ENCODE measurements around the gene AHNAK.

AHNAK gene

DNA sequence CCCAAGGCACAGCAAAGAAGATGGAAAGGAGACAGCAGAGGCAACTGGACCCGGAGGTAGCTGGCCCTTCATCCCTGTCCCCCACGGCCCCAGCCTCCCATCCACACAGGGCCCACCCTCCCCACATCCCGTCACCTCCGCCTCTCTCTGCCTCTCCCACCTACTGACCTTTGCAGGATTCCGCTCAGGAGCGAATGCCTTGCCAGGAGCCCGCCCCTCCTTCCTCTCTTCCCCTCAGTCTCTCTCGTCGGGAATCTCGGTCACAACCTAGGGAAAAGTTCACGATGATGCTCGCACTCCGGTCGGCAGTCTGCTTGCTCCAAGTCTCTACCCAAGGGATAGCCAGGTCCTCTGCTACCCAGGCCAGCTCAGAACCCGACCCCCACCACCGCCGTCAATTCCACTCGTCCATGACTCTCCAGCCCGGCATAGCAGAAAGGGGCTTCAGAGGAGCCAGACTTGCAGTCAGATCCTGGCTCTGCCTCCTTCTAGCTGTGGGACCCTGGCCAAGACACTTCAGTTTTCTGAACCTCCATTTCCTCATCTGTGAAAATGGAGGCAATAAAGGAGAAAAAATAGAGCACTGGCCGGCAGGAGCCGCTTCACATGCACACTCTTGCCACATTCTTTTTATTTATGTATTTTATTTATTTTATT, 10.2 kb downstream of the AHNAK start:
- no peak overlapping the region for H3K27ac ChIP-seq
- no peak for DNase-seq (ENCODE audit: low read depth, low spot score)

DNA sequence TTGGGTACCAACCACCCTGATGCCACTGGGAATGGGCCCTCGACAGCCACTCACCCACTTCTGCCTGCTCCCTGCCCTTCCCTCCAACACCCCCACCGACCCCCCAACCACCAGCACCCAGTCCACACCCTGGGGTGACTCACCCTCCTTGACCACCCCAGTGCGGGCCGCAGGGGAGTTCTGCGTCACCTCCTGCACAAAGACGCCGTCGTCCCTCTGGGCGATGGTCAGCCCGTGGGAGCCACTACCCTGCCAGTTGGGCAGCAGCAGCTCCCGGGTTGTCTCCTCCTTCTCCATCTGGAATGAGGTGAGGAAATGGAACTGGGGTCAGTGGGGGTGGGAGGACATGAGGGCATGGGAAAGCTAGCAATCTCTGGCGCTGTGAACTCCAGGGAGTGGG, 10.8 kb downstream of the AHNAK start:
- no peak for DNase-seq (ENCODE audit: low read depth, low spot score)
- H3K27ac ChIP-seq = no peak overlapping the region

DNA sequence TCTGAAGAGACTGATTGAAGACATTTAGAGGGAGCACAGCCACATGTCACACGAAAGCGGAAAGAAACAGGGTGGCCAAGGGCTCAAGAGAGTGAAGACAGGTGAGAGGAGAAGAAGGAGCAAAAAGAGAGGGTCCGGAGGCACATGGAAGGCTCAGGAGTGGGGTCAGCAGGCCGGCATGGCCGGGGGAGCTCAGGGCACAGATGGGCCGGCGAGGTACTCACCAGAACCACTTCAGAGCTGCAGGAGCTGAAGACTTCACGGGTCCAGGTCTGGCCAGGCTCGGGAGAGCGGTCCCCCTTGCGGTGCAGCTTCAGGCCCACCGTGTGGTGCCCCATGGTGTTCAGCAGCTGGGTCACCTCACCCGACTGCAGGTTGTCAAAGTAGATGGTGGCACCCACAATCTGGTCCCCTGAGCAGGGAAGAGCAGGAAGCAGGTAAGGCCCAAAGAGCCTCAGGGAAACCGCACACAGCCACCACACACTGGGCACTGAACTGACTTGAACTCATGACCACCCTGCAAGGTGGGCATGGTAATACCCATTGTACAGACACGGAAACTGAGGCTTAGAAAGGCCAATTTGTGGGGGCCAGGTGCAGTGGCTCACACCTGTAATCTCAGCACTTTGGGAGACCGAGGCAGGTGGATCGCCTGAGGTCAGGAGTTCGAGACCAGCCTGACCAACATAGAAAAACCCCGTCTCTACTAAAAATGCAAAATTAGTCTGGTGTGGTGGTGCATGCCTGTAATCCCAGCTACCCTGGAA, 11.6 kb downstream of the AHNAK start:
- H3K27ac ChIP-seq = no peak overlapping the region
- DNase-seq (ENCODE audit: low read depth, low spot score) = no peak

DNA sequence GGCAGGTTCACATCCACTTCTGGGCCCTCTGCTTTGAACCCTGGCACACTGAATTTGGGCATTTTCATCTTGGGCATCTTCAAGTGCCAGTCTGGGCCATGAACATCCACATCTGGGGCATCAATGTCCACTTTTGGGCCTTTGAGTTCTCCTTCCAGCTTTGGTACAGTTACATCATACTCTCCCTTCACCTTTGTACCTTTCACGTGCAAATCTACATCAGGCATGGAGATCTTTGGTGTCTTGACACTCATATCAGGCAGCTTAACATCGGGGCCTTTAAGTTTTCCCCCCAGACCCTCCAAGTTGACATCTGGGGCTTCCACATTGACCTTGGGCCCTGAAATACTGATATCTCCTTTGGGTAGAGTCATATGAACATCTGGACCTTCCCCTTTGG, 14.5 kb downstream of the AHNAK start:
- no peak overlapping the region for H3K27ac ChIP-seq
- DNase-seq (ENCODE audit: low read depth, low spot score) = no peak

DNA sequence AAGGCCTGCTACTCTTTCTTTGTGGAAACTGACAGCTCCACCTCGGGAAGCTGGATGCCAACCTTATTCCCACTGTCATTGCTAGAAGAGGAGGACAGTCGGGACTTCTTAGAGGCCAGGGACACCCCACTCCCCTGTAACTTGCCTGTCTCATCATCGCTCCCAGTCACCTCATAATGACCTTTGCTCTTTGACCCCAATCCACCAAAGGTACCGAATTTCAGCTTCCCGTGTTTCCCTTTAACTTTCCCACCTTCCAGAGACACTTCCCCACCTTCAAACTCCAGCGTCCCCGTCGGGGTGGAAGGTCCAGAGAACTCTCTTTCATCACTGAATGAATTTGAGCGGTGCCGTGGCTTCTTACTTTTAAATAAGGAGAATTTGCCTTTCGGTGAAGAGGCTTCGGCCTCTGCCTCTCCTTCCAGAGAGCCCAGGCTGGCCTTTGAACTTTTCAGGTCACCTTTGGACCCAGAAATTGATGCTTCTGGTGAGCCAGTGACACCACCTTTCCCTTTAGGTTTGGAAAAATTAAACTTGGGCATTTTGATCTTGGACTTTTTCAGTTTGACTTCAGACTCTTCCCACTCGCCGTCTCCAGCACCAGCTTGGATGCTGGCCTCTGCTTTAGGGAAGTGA, 29.8 kb downstream of the AHNAK start:
- DNase-seq (ENCODE audit: low read depth, low spot score) = no peak
- H3K27ac ChIP-seq = no peak overlapping the region

DNA sequence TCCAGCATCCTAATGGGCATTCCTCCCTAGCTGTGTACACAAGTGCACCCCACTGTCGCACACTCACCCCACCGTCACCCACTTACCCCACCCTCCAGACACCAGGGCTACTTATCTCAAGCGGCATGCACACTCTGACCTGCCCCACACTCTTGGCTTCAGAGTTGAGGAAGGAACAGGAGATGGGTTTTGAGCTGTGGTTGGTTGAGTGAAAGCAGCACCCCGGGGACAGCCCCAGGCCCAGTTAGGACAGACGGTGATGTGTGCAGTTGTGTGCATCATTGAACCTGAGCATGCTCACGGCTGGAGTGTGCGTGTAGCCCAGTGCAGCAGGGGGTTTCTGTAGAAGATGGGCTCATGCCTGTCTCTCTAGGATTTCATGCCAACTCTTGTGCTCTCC, 32.5 kb downstream of the AHNAK start:
- DNase-seq (ENCODE audit: low read depth, low spot score) = no peak
- H3K27ac ChIP-seq = no peak overlapping the region

DNA sequence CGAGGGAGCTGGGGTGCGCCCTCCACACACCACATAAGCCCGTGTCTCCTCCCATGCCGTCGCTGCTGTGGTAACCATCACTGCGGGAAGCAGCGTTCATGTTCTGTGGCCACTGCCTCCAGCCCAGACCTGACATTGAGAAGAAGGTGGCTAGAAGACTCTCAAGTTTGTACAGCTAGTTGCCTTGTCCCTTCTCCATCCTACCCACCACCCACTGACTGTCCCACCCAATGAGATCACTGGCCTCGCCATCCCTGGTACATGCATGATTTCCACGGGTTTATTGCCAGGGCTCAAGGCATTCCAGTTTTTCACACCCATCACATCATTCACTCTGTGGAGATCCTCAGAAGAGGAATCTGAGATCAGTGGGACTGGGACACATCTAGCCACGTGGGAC, 33.0 kb downstream of the AHNAK start:
- H3K27ac ChIP-seq = no peak overlapping the region
- DNase-seq (ENCODE audit: low read depth, low spot score) = no peak

DNA sequence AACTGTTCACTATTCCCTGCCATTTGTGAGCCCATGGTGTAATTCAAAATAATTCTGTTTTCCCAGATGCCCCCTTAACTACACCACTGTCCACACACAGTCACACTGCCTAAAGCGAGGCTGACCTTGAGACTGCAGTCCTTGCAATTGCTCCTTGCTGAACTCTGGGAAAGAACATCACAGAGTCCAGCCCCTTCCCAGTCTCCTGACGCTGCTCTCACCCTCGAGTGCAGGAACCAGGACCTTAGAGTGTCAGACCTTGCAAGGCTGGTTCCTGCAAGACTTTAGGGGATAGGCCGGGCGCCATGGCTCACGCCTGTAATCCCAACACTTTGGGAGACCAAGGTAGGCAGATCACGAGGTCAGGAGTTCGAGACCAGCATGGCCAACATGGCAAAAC, 33.6 kb downstream of the AHNAK start:
- H3K27ac ChIP-seq = no peak overlapping the region
- DNase-seq (ENCODE audit: low read depth, low spot score) = no peak

DNA sequence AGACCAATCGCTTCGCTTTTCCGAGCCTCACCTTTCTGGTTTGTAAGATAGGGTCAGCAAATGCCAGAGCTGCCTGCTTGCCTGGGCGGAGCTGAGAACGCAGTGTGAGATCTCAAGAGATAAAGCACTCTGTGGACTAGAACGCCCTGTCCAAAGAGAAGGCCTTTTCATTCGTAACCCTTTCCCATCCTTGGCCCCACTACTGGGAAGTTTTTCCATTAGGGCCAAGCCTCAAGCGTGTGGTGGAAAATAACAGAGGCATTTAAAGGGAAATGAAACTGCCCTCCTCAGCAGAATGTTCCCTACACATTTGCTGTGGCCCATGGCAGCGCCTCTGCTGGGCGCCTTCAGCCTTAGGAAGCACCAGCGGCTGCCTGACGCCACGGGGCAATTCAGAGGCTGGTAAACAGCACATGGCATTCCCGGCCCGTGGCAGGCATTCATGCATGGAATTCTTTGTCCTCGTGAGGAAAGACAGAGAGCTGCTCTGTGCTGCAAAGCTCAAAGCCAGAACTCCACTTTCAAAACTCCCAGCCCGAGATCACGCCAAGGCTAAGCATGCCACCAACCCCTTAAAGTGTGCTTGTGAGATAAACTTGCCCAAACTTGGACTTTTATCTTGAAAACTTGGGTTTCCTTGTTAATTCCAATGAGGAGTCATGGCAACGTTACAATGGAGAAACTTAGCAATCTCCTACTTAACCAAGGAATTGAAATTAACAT, 38.1 kb downstream of the AHNAK start:
- no peak for DNase-seq (ENCODE audit: low read depth, low spot score)

DNA sequence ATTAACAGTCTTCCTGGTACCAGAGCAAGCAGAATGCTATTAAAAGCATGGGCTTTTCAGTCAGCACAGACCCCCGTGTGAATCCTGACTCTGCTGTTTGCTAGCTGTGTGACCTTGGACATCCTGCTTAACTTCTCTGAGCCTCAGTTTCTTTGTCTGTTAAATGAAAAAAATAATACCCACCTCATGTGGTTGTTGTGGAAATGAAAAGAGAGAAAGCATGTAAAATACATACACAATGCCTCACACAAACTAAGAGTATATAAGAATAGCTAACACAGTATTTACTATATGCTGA, 39.5 kb downstream of the AHNAK start:
- DNase-seq (ENCODE audit: low read depth, low spot score) = no peak
- no peak overlapping the region for H3K27ac ChIP-seq

More for the DNA sequence above, 38.1 kb downstream of the AHNAK start:
- peak overlapping the region; percentile 45 for H3K27ac ChIP-seq

DNA sequence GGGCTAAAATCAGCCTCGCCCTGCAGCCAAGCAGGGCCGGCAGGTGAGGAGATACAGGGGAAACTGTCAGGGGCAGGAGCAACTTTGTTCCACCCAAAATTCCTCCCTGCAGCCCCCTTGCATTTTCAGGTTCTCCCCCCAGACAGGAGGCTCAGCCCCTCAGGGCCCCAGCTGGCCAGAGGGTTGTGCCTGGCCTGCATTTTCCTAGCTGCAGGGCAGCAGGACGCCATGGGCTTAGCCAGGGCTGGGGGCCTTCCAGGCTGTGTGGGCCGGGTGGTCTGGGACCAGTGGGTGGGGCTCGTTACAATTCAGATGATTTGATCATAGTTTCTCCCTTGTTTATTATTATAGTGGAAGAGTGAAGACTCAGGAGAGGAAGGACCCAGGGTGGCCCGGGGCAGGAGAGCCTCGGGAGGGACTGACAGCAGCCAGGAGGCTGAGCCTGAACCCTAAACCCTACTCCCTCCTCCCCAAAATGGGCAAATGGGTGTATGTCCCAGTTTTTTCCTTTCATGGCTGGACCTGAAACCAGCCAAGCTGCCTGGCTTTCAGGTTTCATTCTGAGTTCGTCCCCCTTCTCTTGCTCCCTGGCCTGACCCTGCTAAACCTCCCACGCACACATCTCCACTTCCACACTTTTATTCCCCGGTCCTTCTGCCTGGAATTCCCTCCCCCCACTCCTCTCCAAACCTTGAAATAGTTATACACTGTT, 40.0 kb downstream of the AHNAK start:
- DNase-seq (ENCODE audit: low read depth, low spot score) = no peak
- no peak overlapping the region for H3K27ac ChIP-seq

DNA sequence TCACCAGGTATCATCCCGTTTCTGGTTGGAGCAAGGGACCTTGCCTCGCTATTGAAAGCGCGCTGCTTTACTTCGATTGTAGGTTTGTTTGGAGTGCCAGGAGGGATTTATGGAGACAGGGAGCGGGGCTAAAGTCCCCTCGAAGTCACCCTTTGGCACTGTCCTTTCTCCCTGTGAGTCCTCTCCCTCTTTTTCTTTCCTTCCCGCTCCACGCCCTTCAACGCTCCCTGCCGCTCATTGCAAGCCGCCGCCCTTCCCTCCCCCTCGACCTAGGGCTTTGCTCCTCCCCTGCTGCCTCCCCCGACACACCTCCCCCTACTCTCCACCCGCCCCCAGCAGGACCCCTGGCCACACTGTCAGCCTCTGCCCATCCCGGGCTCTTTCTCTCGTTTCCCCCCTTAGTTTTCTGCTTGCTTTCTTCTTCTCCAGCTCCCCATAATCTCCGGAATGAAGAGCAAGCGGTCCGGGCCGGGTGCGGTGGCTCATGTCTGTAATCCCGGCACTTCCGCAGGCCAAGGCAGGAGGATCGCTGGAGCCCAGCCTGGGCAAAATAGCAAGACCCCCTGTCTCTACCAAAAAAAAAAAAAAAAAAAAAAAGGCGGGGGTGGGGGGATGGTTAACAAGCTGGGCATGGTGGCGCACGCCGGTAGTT, 41.0 kb downstream of the AHNAK start:
- no peak overlapping the region for H3K27ac ChIP-seq
- DNase-seq (ENCODE audit: low read depth, low spot score) = no peak

DNA sequence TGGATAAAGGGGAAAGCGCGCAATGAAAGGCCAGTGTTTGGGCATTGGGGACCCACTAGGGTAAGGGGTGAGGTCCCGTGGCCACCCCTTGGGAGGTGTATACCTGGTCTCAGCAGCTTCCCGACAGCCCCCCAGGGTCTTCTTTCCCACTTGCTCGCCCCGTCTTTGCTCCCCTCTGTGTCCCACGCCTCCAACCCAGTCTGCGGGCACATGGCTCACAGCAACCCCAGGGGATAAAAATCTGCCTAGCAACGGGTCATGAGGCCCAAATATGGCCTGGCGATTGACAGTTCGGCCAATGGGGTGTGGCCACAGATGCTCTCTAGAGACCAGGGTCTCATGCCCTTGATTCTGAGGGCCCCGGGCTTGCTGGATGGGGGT, 41.6 kb downstream of the AHNAK start:
- DNase-seq (ENCODE audit: low read depth, low spot score) = no peak
- no peak overlapping the region for H3K27ac ChIP-seq

DNA sequence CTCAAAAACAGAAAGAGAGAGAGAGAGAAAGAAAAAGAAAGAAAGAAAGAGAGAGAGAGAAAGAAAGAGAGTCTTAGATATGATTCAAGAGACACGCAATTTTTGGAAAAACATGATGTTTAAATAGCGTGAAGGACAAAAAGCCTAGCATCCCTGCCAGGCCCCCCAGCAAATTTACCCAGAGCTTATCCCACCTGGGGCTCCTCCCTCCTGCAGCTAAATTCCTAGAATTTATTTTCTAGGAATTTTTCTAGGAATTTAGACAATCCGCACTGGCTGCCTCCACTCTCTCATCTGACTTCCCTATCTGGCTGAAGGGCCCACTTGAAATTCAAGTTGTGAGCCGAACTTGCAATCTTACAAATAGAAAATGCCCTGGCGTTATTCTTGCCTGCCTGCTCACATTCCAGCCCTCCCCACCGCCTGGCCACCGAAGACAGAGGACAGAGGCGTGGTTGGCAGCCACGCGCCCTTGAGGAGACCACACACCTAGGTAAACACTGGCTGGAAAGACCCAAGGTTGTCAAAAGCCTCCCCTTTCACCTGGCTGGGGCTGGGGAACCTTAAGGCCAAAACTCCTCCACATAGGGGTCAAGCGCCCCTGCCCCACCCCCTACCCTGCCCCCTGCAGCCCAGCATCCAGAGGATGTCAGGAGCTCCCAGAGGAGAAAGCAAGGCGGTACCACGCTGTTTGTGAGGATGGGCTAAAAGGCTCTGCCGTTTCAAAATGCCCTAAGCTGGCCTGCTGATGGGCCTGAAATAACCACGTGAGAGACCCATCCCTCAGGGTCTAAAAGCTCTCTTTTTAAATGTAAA, 42.2 kb downstream of the AHNAK start:
- no peak for DNase-seq (ENCODE audit: low read depth, low spot score)
- H3K27ac ChIP-seq = no peak overlapping the region

DNA sequence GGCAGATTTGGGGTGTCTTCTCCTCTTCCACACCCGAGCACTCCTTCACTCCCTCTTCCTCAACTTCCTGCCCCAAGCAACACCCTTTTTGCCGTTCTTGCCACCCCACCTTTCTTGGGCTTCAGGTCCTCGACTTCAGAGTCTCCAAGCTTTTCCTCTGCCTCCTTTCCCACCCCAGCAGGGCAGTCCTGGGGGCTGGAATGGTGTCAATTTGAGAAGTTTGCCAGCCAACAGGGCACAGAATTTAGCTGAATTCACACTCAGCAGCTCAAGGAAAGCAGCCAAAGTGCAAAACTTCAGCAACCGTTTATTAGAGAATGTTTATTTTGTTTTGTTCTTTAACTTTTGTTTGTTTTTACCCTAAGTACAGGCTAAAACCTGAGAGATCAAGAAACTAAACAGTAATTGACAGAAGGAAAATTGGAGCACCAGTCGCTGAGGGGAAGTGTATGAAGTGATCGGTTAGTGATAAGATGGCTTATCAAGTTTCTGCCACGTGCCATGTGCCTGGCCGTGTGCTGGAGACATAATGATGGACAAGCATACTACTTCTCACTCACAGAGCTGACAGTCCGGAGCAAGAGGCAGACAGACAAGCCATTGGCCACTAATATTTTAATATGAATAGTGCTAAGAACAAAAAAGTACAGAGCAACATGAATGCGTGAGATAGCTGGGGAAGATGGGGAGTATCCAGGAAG, 44.4 kb downstream of the AHNAK start:
- H3K27ac ChIP-seq = peak overlapping the region; percentile 99

DNA sequence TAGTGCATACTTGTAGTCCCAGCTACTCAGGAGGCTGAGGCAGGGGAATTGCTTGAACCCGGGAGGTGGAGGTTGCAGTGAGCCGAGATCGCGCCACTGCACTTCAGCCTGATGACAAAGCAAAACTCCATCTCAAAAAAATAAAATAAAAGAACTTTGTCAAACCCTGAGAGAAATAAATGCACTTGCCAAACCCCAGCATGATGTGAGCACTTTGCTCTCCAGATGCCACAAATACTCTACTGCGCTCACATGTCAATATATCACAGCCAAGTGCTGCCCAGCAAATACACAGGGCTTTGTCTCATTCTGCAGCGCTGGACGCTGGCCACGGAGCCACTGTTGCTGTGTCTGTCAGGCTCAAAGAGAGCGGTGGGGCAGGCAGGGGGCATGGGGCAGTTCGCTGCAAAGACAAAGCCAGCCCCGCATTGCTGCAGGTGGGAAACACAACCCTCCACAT, 45.1 kb downstream of the AHNAK start:
- DNase-seq (ENCODE audit: low read depth, low spot score) = no peak

More for the DNA sequence above, 44.4 kb downstream of the AHNAK start:
- DNase-seq (ENCODE audit: low read depth, low spot score) = no peak

DNA sequence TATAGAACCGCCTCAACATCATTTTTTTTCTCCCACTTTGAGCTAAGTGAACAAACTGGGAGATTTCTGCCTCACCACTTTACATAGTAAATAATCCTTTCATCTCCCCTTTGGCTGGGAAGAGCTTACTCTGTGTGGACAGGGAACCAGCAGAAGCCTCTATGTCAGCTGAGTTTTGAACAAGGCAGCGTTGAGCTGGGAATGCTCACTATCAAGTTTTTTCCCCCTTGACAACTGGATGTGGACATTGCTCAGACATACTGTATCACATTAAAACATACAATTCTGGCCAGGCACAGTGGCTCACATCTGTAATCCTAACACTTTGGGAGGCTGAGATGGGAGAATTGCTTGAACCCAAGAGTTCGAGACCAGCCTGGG, 46.0 kb downstream of the AHNAK start:
- DNase-seq (ENCODE audit: low read depth, low spot score) = no peak
- H3K27ac ChIP-seq = peak overlapping the region; percentile 99

More for the DNA sequence above, 45.1 kb downstream of the AHNAK start:
- peak overlapping the region; percentile 99 for H3K27ac ChIP-seq

DNA sequence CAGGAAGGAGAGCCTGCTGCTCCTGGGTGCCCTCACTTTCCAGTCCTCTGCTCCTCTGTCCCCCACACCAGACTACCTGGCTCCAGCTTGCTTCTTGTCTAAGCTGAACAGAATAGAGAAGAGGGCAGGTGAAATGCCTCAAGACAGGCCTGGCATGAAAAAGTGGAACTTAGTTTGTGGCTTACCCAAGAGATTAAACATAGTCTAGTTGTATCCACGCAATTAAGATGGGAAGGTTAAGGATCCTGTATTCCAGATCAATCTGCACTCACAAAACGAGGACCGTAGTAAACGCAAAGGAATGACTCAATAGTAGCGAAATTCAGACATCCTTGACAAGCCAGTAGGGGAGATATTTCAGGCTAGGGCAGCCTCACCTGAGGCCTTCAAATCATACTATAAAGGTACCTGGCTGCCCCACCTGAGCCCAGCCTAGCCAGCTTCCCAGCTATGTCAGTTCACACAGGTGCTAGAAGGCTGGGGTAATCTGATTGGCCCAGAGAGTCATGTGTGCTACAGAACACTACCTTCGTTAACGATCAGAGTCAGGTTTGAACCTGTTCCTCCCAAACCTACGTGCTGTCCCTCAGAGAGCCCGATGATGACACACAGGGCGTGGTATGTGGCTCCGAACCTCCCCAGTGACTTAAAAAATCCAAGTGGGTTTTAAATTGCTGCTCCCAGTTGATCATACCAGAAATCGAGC, 46.5 kb downstream of the AHNAK start:
- peak; percentile 99 for DNase-seq (ENCODE audit: low read depth, low spot score)
- peak overlapping the region; percentile 99 for H3K27ac ChIP-seq
